ENCODE measurements around the gene TLCD4. TPM values are rescaled to one million over a fixed set of nuclear protein-coding genes. Genes with fewer than 3 reads are reported as not detected.

TLCD4 gene
- total and polyA plus RNA-seq, 2 of the 13 experiments (the other 11 are each of a cell fraction or from before 2014, with no cell fraction given) = 4.7 to 14.5 TPM

- Histone ChIP-seq H4K20me1 (ENCODE audit: insufficient read depth, low read length) (no peaks in the 10 kb centered on the region), H3K9ac (ENCODE audit: insufficient read depth, low read depth, low read length) (peak overlapping the region; percentile 11; the same call in 1 of the 2 replicates), H3K4me2 (ENCODE audit: low read depth, low read length) (peak overlapping the region; percentile 60), H3K9me3 (ENCODE audit: low read length) (no peaks in the 10 kb centered on the region), H3K27me3 (ENCODE audit: control insufficient read depth in 1 of 2, insufficient read depth in 2 of 2, low read length in 2 of 2) (no peaks in the 10 kb centered on the region), H2AFZ (ENCODE audit: low read length) (peak overlapping the region; percentile 52), H3K36me3 (replicated peaks in 1 of 2; ENCODE audit: control insufficient read depth in 1 of 2, insufficient read depth in 2 of 2, low read length in 2 of 2) (no peaks in the 10 kb centered on the region), H3K27ac (ENCODE audit: extremely low read length, insufficient read depth, low read length) (peak overlapping the region; percentile 27), H3K4me3 (replicated peaks in 1 of 3; ENCODE audit: insufficient read depth in 1 of 3, low read depth in 2 of 3, low read length in 3 of 3) (peak overlapping the region in 2 of 3 experiments; percentile 12 to 24; a peak in 2 of 6 replicates), H3K4me1 (ENCODE audit: insufficient read depth, low read length) (peaks cover 24% of the 10 kb centered on the region), H3K79me2 (ENCODE audit: insufficient read depth, low read length) (no peaks in the 10 kb centered on the region)
- FAIRE-seq = no peak
- in situ Hi-C loops (cut with HindIII; ENCODE audit: extremely low pct_ligation_motif_present, low pct_unique_long_range_greater_than_20kb) = no loop called here
- no TSS peak for BruUV-seq (replicated peaks)
- DNase-seq (ENCODE audit: low spot score) = no peak
- peak; percentile 65 for ATAC-seq
- intact Hi-C loops (cut with micrococcal nuclease; ENCODE audit: unreplicated experiment) = no loop called here
- ChIA-PET CTCF (ENCODE audit: low intra/inter-chr PET ratio, low total read pairs) (no interaction called here), POLR2A (interaction anchor here (1.0 to 1.4 kb wide), 3 partner anchors 23 to 137 kb away, joined by 3 read pairs; partner anchors contain the start of gene ALG14)
- WGBS (ENCODE audit: low lambda C conversion rate) = under 1% methylated on average over 6 of the region's 6 CpGs
- no peak for TF ChIP-seq CHD4 (IDR thresholded peaks at IDR 0.05; ENCODE audit: borderline replicate concordance, low read length)
- TF ChIP-seq ZNF292 (CRISPR knock-in tag; IDR thresholded peaks at IDR 0.05; ENCODE audit: borderline replicate concordance, low read depth) = no peak
- TF ChIP-seq SAP130 (CRISPR knock-in tag; IDR thresholded peaks at IDR 0.05; ENCODE audit: low read depth) = peak; percentile 20; the same call in 1 of the 2 replicates
- no peak for TF ChIP-seq ZNF530 (CRISPR knock-in tag; IDR thresholded peaks at IDR 0.05; ENCODE audit: low read depth)
- no peak for TF ChIP-seq ZNF598 (CRISPR knock-in tag; IDR thresholded peaks at IDR 0.05; ENCODE audit: borderline replicate concordance)
- no peak for TF ChIP-seq EZH2 (conservative IDR thresholded peaks at IDR 0.05; ENCODE audit: low read depth, low read length)
- no peak for TF ChIP-seq MYC (CRISPR knock-in tag; IDR thresholded peaks at IDR 0.05; ENCODE audit: borderline replicate concordance)
- 0 out of 2 replicates have a peak, but pooled peaks have one; percentile 21 for TF ChIP-seq SMAD3 (CRISPR knock-in tag; IDR thresholded peaks at IDR 0.05)
- no peak for TF ChIP-seq ZBTB2 (CRISPR knock-in tag; IDR thresholded peaks at IDR 0.05; ENCODE audit: low read depth)
- no peak for TF ChIP-seq ATM (IDR thresholded peaks at IDR 0.05; ENCODE audit: borderline replicate concordance)
- no peak for TF ChIP-seq STAT5B (CRISPR knock-in tag; IDR thresholded peaks at IDR 0.05)
- TF ChIP-seq GATAD2A (CRISPR knock-in tag; IDR thresholded peaks at IDR 0.05) = peak; percentile 9; the same call in 1 of the 2 replicates
- TF ChIP-seq SMAD1 (CRISPR knock-in tag; IDR thresholded peaks at IDR 0.05; ENCODE audit: borderline replicate concordance, low read depth) = no peak
- no peak for TF ChIP-seq ZNF768 (CRISPR knock-in tag; IDR thresholded peaks at IDR 0.05)
- no peak for TF ChIP-seq ZNF562 (CRISPR knock-in tag; IDR thresholded peaks at IDR 0.05; ENCODE audit: borderline replicate concordance)
- TF ChIP-seq ARID5B (CRISPR knock-in tag; IDR thresholded peaks at IDR 0.05) = no peak
- TF ChIP-seq ZNF883 (CRISPR knock-in tag; IDR thresholded peaks at IDR 0.05; ENCODE audit: not compliant biosample characterization) = no peak
- TF ChIP-seq SPEN (CRISPR knock-in tag; IDR thresholded peaks at IDR 0.05; ENCODE audit: low read depth) = no peak
- TF ChIP-seq SIN3A (IDR thresholded peaks at IDR 0.05; ENCODE audit: borderline replicate concordance, low read depth, low read length) = no peak
- no peak for TF ChIP-seq ZNF331 (CRISPR knock-in tag; IDR thresholded peaks at IDR 0.05)
- no peak for TF ChIP-seq NFIC (IDR thresholded peaks at IDR 0.05; ENCODE audit: low read length)
Measured at GRCh38 chr1:95096218-95096841, 20.8 kb upstream of the TLCD4 start.
